Activated CD4-positive, alpha-beta T cell treated with anti-CD3 and anti-CD28 coated beads for 36 hours (primary cell): ENCODE results near the gene PNPLA5. TPM values are rescaled to one million over a fixed set of nuclear protein-coding genes. Genes with fewer than 3 reads are reported as not detected.

Experiments used
- ATAC-seq: fragments of 200-7000 bp; cut with Tn5 transposase; one replicate; pipeline ENCODE4 v1.10.0; 2021; ENCODE audit warnings: mild to moderate bottlenecking, moderate library complexity
- CTCF ChIA-PET: fragments of 350-600 bp; sonication (Branson Sonifier 250); formaldehyde crosslinking; loops from one replicate; lab custom pipeline; 2021; ENCODE audit warnings: antibody characterized with exemption; lab: Charles Lee
- POLR2A ChIA-PET: fragments of 350-600 bp; sonication (Branson Sonifier 250); formaldehyde crosslinking; loops from one replicate; lab custom pipeline; 2021; ENCODE audit warnings: antibody characterized with exemption, inconsistent platforms; lab: Charles Lee
- DNase-seq: peaks from one replicate; pipeline ENCODE4 v3.0.0-alpha.2; 2020
- H3K27ac Mint-ChIP-seq: one replicate; pipeline ENCODE4 v1.8.0; 2021; ENCODE audit warnings: mixed read lengths
- H3K27me3 Mint-ChIP-seq: one replicate; pipeline ENCODE4 v1.8.0; 2021; ENCODE audit warnings: mixed read lengths
- H3K36me3 Mint-ChIP-seq: one replicate; pipeline ENCODE4 v1.8.0; 2021; ENCODE audit warnings: low read depth, mixed read lengths
- H3K4me1 Mint-ChIP-seq: one replicate; pipeline ENCODE4 v1.8.0; 2021; ENCODE audit warnings: mixed read lengths
- H3K4me3 Mint-ChIP-seq: one replicate; pipeline ENCODE4 v1.8.0; 2021; ENCODE audit warnings: mild to moderate bottlenecking, moderate library complexity, mixed read lengths
- H3K9me3 Mint-ChIP-seq: one replicate; pipeline ENCODE4 v1.8.0; 2021; ENCODE audit warnings: low read depth, mixed read lengths
- intact Hi-C, 2 experiments: fragments of 100-400 bp; cut with DNase I in 1 of 2; cut with micrococcal nuclease in 1 of 2; formaldehyde crosslinking; loops; one replicate each; pipeline versions ENCODE4 v1.14.2 to v1.15.1; 2022 to 2024; cut with DNase I, micrococcal nuclease
- total RNA-seq, 2 experiments: library from RNA; stranded (reverse); gene quantifications; one replicate each; pipeline ENCODE4 v1.2.3, GENCODE V29; 2021

The PNPLA5 gene
- total RNA-seq, 2 experiments from 2014 or later: not detected

DNA sequence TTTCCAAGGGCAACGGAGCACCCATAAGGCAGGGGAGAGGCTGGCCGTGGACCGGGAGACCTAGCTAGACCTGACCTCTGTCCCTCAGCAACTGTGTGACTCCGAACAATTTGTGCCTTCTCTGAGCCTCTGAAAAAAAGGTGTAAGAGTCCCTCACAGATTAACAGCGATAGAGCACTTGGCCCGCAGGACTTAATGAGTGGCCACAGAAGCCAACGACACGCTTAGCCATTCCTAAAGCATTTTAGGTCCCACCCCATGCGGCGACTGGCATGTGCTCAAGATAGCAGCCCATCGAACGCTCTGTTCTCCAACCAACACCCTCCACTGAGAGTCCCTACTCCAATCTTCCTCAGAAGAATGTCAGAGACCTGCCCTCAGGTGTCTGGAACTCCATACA is 31.0 kb downstream of the PNPLA5 start:
- Mint-ChIP-seq H3K27me3 (peaks cover 59% of the 10 kb centered on the region), H3K36me3 (no peaks in the 10 kb centered on the region), H3K9me3 (peaks cover 4% of the 10 kb centered on the region), H3K4me1 (no peaks in the 10 kb centered on the region), H3K27ac (no peak overlapping the region), H3K4me3 (no peak overlapping the region)
- DNase-seq (no peak), ATAC-seq (no peak)
- ChIA-PET POLR2A (no interaction called here), CTCF (no interaction called here)
- intact Hi-C loops: no loop called here

GRCh38 chr22:43860126-43860525 is 31.7 kb downstream of the PNPLA5 start:
- H3K36me3 Mint-ChIP-seq: no peaks in the 10 kb centered on the region
- no peak overlapping the region for H3K27ac Mint-ChIP-seq
- intact Hi-C loops: no loop called here
- H3K9me3 Mint-ChIP-seq: peaks cover 4% of the 10 kb centered on the region
- CTCF ChIA-PET: no interaction called here
- H3K4me3 Mint-ChIP-seq: no peak overlapping the region
- peaks cover 57% of the 10 kb centered on the region for H3K27me3 Mint-ChIP-seq
- no peak for DNase-seq
- no peak for ATAC-seq
- POLR2A ChIA-PET: no interaction called here
- H3K4me1 Mint-ChIP-seq: no peaks in the 10 kb centered on the region

DNA sequence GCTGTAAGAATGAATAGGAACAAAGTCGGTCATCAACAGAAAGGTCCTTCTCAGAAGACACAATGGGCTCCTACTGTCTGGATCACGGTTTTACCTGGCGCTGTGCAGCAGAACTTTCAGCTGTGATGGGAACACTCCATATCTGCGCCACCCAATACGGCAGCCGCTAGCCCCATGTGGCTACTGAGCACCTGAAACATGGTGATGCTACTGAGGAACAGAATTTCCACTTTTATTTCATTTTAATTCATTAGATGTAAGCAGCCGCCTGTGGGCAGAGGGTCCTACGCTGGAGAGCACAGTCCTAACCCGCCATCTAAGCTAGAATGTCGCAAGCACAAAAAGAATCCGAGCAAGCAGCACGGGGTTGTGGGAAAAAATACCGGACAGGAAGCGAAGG is 32.2 kb downstream of the PNPLA5 start:
- POLR2A ChIA-PET: no interaction called here
- Mint-ChIP-seq H3K36me3 (no peaks in the 10 kb centered on the region), H3K4me1 (no peaks in the 10 kb centered on the region), H3K27ac (no peak overlapping the region), H3K27me3 (peaks cover 55% of the 10 kb centered on the region), H3K4me3 (no peak overlapping the region), H3K9me3 (peaks cover 4% of the 10 kb centered on the region)
- ATAC-seq: no peak
- DNase-seq: no peak
- intact Hi-C loops: no loop called here
- CTCF ChIA-PET: interaction anchor here (0.8 kb wide), 1 partner anchor 9 kb away, joined by 3 read pairs; no protein-coding TSS in a partner anchor

- Mint-ChIP-seq H3K9me3 (peaks cover 4% of the 10 kb centered on the region), H3K27ac (no peak overlapping the region), H3K27me3 (peaks cover 53% of the 10 kb centered on the region), H3K4me3 (no peak overlapping the region), H3K4me1 (no peaks in the 10 kb centered on the region), H3K36me3 (no peaks in the 10 kb centered on the region)
- intact Hi-C loops: no loop called here
- POLR2A ChIA-PET: no interaction called here
- ATAC-seq (no peak), DNase-seq (no peak)
- CTCF ChIA-PET: interaction anchor here (0.8 kb wide), 1 partner anchor 9 kb away, joined by 3 read pairs; no protein-coding TSS in a partner anchor
Observed at GRCh38 chr22:43859176-43859575, 32.6 kb downstream of the PNPLA5 start.

GRCh38 chr22:43858156-43858895 is 33.5 kb downstream of the PNPLA5 start:
- DNase-seq: no peak
- intact Hi-C loops: no loop called here
- Mint-ChIP-seq H3K36me3 (no peaks in the 10 kb centered on the region), H3K9me3 (peaks cover 4% of the 10 kb centered on the region), H3K27me3 (peaks cover 44% of the 10 kb centered on the region), H3K4me3 (no peak overlapping the region), H3K27ac (no peak overlapping the region), H3K4me1 (no peaks in the 10 kb centered on the region)
- ATAC-seq: no peak
- POLR2A ChIA-PET: no interaction called here
- CTCF ChIA-PET: no interaction called here

DNA sequence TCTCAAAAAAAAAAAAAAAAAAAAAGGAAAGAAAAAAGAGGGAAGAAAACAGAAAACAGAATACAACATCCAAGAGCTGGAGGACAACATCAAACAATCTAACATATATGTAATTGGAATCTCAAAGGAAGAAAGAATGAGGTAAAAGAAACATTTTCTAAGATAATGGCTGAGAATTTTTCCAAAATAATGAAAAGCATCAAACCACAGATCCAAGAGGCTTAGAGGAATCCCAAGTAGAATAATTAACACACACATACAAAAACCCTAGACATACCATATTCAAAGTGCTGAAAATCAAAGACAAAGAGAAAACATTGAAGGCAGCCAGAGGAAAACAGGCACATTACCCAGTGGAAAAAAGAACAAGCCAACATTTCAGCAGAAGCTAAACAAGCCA is 34.4 kb downstream of the PNPLA5 start:
- no peak for DNase-seq
- ChIA-PET POLR2A (no interaction called here), CTCF (interaction anchor here (0.6 to 0.7 kb wide), 2 partner anchors 99 to 531 kb away, joined by 3 to 4 read pairs; no protein-coding TSS in a partner anchor)
- Mint-ChIP-seq H3K36me3 (no peaks in the 10 kb centered on the region), H3K27ac (no peak overlapping the region), H3K4me3 (no peak overlapping the region), H3K27me3 (peaks cover 43% of the 10 kb centered on the region), H3K9me3 (peaks cover 4% of the 10 kb centered on the region), H3K4me1 (no peaks in the 10 kb centered on the region)
- intact Hi-C loops: no loop called here
- no peak for ATAC-seq

DNA sequence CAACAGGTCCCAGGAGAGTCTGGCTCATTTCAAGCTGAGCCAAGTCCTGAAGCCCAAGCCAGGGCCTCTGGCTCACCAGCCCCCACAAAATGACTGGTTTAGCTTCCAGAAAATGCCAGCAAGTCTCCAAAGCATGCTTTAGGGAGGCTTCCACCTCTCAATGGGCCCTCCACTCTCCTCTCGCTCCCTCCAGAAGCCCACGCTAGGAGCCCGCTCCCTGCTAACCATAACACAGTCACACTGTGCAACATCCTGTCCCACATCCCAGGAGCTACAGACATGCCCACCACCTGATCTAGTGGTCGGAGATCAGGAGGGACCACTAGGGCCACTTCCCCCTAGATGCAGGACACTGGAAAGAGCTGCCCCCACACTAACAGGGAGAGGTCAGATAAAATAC is 36.4 kb downstream of the PNPLA5 start:
- ATAC-seq: no peak
- no peak for DNase-seq
- POLR2A ChIA-PET: no interaction called here

GRCh38 chr22:43854786-43855271 is 37.0 kb downstream of the PNPLA5 start:
- H3K9me3 Mint-ChIP-seq: peaks cover 4% of the 10 kb centered on the region
- peaks cover 33% of the 10 kb centered on the region for H3K27me3 Mint-ChIP-seq
- intact Hi-C loops: no loop called here
- no peak overlapping the region for H3K4me3 Mint-ChIP-seq
- POLR2A ChIA-PET: no interaction called here
- DNase-seq: no peak
- no peak overlapping the region for H3K27ac Mint-ChIP-seq
- ATAC-seq: no peak
- CTCF ChIA-PET: no interaction called here
- H3K4me1 Mint-ChIP-seq: no peaks in the 10 kb centered on the region
- H3K36me3 Mint-ChIP-seq: no peaks in the 10 kb centered on the region

More for the DNA sequence above, 36.4 kb downstream of the PNPLA5 start:
- peaks cover 4% of the 10 kb centered on the region for H3K9me3 Mint-ChIP-seq
- peaks cover 38% of the 10 kb centered on the region for H3K27me3 Mint-ChIP-seq
- H3K27ac Mint-ChIP-seq: no peak overlapping the region
- no peak overlapping the region for H3K4me3 Mint-ChIP-seq
- H3K36me3 Mint-ChIP-seq: no peaks in the 10 kb centered on the region
- H3K4me1 Mint-ChIP-seq: no peaks in the 10 kb centered on the region
- CTCF ChIA-PET: interaction anchor here (0.6 kb wide), 1 partner anchor 469 kb away, joined by 3 read pairs; no protein-coding TSS in a partner anchor
- intact Hi-C loops: no loop called here

DNA sequence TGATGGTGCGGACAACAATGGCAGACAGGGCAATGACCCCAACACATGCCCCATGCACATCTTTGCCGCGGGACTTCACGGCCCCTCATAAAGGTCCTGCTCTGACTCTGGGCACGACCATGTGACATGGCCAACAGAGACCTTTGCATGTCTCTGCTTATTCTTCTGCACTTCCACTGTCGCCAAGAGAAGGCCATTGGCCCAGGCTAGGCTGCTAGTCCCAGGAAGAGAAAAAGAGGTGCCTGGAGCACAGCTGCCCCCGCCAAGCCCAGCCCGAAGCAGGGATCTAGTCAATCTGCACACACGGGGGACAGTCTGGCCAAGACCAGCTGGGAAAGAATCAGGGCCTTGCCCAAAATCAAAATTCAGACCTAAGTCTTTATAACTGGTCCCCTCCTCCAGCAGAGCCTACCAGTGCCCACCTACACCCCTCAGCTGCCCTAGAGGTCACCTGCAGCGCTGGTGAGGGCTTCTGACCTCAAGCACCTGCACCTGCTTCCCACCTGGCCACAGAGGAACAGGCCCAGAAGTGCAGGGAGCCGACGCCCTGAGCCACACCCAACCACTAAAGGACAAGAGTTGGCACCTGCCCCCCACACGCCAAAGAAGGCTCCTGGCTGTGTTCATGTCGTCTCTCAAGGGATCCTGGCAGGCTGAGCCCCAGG is 37.6 kb downstream of the PNPLA5 start:
- H3K4me3 Mint-ChIP-seq: no peak overlapping the region
- no peaks in the 10 kb centered on the region for H3K4me1 Mint-ChIP-seq
- H3K36me3 Mint-ChIP-seq: no peaks in the 10 kb centered on the region
- no peak overlapping the region for H3K27ac Mint-ChIP-seq
- H3K27me3 Mint-ChIP-seq: peaks cover 27% of the 10 kb centered on the region
- intact Hi-C loops: no loop called here
- peaks cover 4% of the 10 kb centered on the region for H3K9me3 Mint-ChIP-seq
- ChIA-PET CTCF (no interaction called here), POLR2A (no interaction called here)
- no peak for ATAC-seq
- DNase-seq: no peak

GRCh38 chr22:43853328-43853931 is 38.4 kb downstream of the PNPLA5 start:
- H3K27ac Mint-ChIP-seq: no peak overlapping the region
- peaks cover 4% of the 10 kb centered on the region for H3K9me3 Mint-ChIP-seq
- peaks cover 21% of the 10 kb centered on the region for H3K27me3 Mint-ChIP-seq
- no peaks in the 10 kb centered on the region for H3K36me3 Mint-ChIP-seq
- ChIA-PET POLR2A (no interaction called here), CTCF (no interaction called here)
- H3K4me1 Mint-ChIP-seq: no peaks in the 10 kb centered on the region
- intact Hi-C loops: no loop called here
- ATAC-seq: no peak
- no peak for DNase-seq
- no peak overlapping the region for H3K4me3 Mint-ChIP-seq

DNA sequence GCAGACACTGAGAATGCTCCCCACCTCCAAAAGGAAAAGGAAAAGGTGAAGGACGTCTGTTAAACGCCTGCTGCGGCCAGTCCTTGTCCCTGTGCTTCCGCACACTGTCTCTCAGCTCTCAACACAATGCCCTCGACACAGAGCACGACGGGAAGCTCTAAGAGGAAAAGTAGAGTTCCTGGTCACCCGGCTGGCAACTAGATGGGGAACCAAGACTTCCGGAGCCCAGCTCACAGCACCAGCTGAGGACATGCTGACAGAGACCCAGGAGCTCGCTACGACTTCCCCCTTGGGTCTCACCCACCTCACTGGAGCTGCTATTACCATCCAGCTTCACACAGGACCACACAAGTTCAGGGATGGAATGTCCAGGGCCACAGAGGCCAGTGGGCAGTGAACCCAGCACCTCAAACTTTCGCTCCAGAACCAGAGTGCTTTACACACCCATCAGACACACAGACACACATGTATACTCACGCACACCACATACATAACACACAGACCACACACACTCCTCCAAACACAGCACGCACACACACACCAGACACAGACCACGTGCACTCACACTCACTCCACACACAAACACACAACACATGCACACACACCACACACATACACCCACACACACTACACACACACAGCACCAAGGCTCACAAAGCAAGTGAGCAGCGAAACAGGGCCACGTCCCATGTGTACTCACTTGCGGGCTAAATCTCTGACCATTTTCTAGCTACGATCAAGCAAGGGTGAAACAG is 39.1 kb downstream of the PNPLA5 start:
- H3K4me1 Mint-ChIP-seq: no peaks in the 10 kb centered on the region
- H3K36me3 Mint-ChIP-seq: no peaks in the 10 kb centered on the region
- no peak overlapping the region for H3K4me3 Mint-ChIP-seq
- H3K9me3 Mint-ChIP-seq: peaks cover 4% of the 10 kb centered on the region
- H3K27me3 Mint-ChIP-seq: peaks cover 21% of the 10 kb centered on the region
- intact Hi-C loops: no loop called here
- ChIA-PET POLR2A (no interaction called here), CTCF (interaction anchor here (1.0 kb wide), 1 partner anchor 32 kb away, joined by 3 read pairs; no protein-coding TSS in a partner anchor)
- ATAC-seq (no peak), DNase-seq (no peak)
- no peak overlapping the region for H3K27ac Mint-ChIP-seq
